Lower leg skin (tissue), 3 donors: ENCODE measurements around the gene RASGRP2.

Experiments used
- CTCF ChIP-seq, 3 donors: fragments of 450-650 bp; IDR thresholded peaks; one replicate each; pipeline ENCODE4 v1.5.1; 2016; ENCODE audit warnings: antibody characterized with exemption in 3 of 3, mild to moderate bottlenecking in 3 of 3, moderate library complexity in 2 of 3
- POLR2A ChIP-seq, 2 donors: fragments of 450-650 bp; IDR thresholded peaks; one replicate each; pipeline ENCODE4 v1.6.1; 2016 to 2017; ENCODE audit warnings: antibody characterized with exemption in 2 of 2, mild to moderate bottlenecking in 1 of 2, moderate library complexity in 1 of 2

DNA sequence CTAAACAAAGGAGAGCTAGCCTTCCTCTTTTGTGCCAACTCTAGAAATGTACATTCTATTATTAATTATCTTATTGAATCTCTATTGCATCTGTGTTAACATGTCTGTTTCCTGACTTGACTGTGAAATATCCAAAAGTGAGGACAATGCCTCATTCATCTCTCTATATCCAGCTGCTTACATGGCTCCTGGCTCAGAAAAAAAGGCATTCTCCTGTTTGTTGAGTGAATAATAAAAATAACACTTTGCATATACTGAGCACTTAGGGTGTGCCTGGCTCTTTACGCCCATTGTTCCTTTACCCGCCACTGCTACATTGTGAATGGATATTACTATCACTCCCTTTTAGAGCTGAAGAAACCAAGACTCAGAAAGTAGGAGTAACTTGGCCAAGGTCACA, 40.9 kb downstream of the RASGRP2 start:
- TF ChIP-seq CTCF (IDR thresholded peaks at IDR 0.05) (no peak), POLR2A (IDR thresholded peaks at IDR 0.05) (no peak)
